Measurements from ENCODE around the gene DOCK9.
"Not testable (repeated sequence)": the region's sequence is repeated elsewhere in the genome, so short reads cannot be mapped to it uniquely, and the experiment has no call there.

Gene DOCK9

DNA sequence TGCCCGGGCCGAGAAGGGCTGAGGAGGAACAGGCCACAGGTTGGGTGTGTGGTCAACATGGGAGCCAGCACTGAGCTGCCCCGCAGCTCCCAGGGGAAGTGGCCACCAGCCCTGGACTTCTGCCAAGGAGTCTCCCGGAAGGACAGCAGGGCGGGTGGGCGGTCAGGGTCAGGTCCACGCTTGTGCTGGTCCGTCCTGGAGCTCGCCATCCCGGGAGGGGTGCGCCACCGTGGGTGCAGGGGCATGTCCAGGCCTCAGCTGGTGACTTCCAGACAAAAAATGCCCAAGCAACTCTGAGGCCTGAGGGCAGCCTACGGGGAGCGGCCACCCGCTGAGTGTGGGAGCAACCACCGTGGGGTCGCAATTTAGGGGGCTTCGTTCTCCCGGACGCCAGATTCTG is 203.9 kb downstream of the DOCK9 start:
- DNase-seq (ENCODE audit: low read depth in 2 of 2): no peak

GRCh38 chr13:98772794-98773452 is 204.9 kb downstream of the DOCK9 start:
- DNase-seq (ENCODE audit: low read depth in 2 of 2): no peak

GRCh38 chr13:98771838-98772611 is 205.8 kb downstream of the DOCK9 start:
- no peak for DNase-seq (ENCODE audit: low read depth in 2 of 2)

- no peak for DNase-seq (ENCODE audit: low read depth in 2 of 2)
Measured at GRCh38 chr13:98769736-98770135, 208.1 kb downstream of the DOCK9 start.

DNA sequence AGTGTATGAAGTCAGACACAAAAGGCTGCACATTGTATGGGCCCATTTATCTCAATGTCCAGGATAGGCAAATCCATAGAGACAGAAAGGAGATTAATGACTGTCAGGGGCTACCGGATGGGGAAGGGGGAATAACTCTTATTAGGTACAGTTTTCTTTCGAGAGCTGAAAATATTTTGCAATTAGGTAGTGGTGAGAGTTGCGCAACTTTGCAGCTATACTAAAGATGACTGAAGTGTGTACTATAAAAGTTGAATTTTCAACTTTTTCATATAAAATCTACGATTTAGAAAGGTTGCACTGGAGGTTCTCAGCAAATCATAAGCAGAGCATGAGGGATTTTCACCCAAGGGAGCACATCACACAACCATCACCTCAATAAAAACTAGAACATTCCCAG is 209.3 kb downstream of the DOCK9 start:
- DNase-seq (ENCODE audit: low read depth in 2 of 2): no peak

GRCh38 chr13:98766697-98767096 is 211.2 kb downstream of the DOCK9 start:
- no peak for DNase-seq (ENCODE audit: low read depth in 2 of 2)

DNA sequence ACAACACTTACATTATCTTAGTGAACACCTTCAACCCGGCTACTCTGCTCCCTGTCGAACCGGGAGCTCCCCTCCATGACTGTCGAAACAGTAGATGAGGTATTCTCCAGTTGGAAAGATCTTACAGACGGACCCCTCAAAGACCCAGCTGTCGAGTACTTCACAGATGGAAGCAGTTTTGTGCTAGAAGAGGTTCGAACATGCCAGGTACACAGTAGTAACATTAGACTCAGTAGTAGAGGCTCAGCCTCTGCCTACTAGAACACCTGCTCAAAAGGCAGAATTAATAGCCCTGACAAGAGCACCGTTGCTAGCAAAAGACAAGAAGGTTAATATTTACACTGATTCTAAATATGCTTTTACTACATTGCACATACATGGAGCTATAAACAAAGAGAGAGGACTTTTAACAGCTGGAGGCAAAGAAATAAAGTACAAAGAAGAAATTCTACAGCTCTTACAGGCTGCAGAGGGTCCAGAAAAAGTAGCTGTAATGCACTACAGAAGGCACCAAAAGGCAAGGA is 211.8 kb downstream of the DOCK9 start:
- DNase-seq (ENCODE audit: low read depth in 2 of 2): no peak

- no peak for DNase-seq (ENCODE audit: low read depth in 2 of 2)
Measured at GRCh38 chr13:98761986-98762616, 215.8 kb downstream of the DOCK9 start.

DNA sequence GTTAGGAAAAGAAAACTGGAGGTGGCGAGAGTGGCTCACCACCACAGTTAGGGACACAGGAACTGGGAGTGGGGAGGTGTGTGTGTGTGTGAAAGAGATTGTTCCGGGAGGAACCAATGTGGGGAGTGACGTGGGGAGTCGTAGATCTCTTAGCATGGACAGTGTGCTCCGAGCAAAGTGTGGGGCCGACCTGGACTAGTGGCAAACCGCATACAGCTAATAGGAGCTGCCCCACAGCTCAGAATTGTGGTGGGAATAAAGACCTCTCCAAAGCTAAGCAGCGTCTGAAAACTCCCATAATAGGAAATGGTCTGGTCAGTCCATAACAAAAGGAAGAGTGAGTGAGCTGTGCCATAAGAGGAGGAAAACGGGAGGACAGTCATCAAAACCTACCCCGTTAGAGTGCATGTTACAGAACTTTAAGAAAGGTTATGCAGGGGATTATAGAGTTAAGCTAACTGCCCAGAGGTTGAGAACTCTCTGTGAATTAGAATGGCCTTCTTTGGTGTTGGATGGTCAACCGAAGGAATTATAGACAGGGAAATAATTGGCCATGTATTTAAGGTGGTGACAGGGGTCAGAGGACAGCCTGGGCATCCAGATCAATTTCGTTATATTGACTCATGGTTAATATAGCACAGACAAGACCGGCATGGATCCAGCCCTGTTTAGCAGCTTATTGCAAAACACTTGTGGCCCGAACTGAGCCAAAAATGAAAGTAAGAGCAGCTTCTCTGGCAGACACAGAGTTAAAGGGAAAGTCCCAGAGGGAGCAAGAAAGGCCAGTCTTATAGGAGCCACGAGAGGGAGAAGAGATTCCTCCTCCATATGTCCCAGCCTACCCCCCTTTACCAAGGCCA is 216.5 kb downstream of the DOCK9 start:
- no peak for DNase-seq (ENCODE audit: low read depth in 2 of 2)

GRCh38 chr13:98755729-98756128 is 222.1 kb downstream of the DOCK9 start:
- DNase-seq (ENCODE audit: low read depth in 2 of 2): no peak

DNA sequence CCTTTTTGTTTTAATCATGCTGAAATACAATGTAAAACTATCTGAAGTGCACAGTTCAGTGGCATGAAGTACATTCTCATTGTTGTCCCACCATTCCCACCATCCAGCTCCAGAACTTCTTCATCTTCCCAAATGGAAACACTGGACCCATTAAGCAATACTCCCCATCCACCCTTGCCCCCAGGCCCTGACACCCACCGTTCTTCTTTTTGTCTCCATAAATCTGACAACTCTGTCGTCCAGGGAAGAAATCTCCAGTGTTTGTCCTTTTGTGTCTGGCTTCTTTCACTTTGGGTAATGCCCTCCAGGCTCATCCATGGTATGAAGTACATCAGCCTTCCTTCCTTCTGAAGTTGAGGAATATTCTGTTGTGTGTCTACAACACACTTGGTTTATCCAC is 222.7 kb downstream of the DOCK9 start:
- DNase-seq (ENCODE audit: low read depth in 2 of 2): no peak

GRCh38 chr13:98754468-98754867 is 223.4 kb downstream of the DOCK9 start:
- DNase-seq (ENCODE audit: low read depth in 2 of 2): not testable (repeated sequence)

- no peak for DNase-seq (ENCODE audit: low read depth in 2 of 2)
Measured at GRCh38 chr13:98752467-98753290, 225.2 kb downstream of the DOCK9 start, which contains the start of gene SLC15A1. Gene SLC15A1 (minus strand): TSS chr13:98752672. CDS start chr13:98752598, 74 bp downstream.

- no peak for DNase-seq (ENCODE audit: low read depth in 2 of 2)
Measured at GRCh38 chr13:98751861-98752466, 225.9 kb downstream of the DOCK9 start.

GRCh38 chr13:98751367-98751782 is 226.5 kb downstream of the DOCK9 start:
- no peak for DNase-seq (ENCODE audit: low read depth in 2 of 2)

DNA sequence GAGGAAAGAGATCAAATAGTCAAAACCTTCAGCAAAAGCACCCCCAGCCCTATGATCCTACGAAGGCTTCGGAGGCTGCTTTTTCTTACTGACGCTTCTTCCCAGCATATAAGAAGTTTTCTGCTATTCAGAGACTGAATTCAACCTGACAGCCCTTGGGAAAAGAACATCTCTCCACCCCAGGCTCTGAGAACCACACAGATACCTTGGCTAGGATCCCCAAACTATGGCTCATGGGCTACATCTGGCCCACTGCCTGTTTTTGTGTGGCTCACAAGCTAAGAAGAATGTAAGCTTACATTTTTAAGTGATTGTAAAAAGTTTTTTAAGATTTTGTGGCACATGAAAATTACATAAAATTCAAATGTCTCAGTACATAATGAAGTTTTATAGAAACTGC is 228.4 kb downstream of the DOCK9 start:
- DNase-seq (ENCODE audit: low read depth in 2 of 2): no peak

DNA sequence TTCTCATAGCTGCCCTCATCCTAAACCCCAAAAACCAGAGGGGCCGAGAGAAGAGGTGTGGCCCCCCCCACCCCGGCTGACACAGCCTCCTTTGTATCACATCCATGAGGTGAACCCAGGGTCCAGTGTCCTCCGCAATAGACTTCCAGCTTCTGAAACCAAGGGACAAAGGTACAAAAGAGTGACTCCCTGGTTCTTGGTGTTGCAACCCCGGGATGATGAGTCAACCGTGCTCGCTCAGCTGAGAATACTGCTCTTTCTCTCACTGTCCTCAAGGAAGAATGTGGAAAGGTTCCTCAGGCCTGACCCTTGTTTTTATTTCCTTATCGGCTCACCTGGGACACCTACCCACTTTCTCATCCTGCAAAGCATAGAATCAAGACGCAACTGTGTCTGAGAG is 230.9 kb downstream of the DOCK9 start:
- DNase-seq (ENCODE audit: low read depth in 2 of 2): no peak
